ENCODE data around the gene YIPF3.

- TF ChIP-seq CTCF (conservative IDR thresholded peaks at IDR 0.05; ENCODE audit: low read depth, low read length) (no peak), EZH2 (IDR thresholded peaks at IDR 0.05; ENCODE audit: low read length, unreplicated experiment) (no peak)
These were observed 24.1 kb downstream of the YIPF3 start for GRCh38 chr6:43492673-43493072.

All from PC-3 (cell line).